ENCODE measurements around the gene CAMSAP3.

Gene CAMSAP3

DNA sequence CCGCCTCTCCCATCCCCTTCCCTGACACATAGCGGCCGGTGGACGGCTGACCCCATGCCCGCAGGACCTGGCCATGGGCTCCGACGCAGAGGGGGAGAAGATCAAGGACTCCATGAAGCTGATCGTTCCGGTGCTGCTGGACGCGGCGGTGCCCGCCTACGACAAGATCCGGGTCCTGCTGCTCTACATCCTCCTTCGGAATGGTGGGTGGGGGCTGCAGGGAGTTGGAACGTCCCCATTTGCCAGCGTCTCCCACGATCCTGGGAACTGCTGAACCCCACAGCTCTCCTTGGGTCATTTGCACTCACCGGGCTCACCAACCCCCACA lies 48.9 kb downstream of the CAMSAP3 start:
- FAIRE-seq (no peak), DNase-seq (ENCODE audit: insufficient read length, low spot score) (no peak)

DNA sequence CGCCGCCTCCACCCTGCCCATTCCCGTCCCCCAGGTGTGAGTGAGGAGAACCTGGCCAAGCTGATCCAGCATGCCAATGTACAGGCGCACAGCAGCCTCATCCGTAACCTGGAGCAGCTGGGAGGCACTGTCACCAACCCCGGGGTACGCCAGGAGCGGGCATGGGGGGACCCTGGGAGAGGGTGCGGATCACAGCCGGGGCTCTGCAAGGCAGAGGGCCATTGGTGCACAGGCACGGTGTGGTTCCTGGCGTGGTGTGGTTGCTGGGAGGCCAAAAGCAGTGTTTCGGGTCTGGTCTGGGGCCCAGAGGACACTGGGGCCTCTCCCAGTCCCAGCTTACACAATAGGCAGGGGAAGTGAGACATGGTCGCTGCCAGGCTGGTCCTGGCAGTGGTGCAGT lies 49.5 kb downstream of the CAMSAP3 start:
- FAIRE-seq = no peak
- no peak for DNase-seq (ENCODE audit: insufficient read length, low spot score)

DNA sequence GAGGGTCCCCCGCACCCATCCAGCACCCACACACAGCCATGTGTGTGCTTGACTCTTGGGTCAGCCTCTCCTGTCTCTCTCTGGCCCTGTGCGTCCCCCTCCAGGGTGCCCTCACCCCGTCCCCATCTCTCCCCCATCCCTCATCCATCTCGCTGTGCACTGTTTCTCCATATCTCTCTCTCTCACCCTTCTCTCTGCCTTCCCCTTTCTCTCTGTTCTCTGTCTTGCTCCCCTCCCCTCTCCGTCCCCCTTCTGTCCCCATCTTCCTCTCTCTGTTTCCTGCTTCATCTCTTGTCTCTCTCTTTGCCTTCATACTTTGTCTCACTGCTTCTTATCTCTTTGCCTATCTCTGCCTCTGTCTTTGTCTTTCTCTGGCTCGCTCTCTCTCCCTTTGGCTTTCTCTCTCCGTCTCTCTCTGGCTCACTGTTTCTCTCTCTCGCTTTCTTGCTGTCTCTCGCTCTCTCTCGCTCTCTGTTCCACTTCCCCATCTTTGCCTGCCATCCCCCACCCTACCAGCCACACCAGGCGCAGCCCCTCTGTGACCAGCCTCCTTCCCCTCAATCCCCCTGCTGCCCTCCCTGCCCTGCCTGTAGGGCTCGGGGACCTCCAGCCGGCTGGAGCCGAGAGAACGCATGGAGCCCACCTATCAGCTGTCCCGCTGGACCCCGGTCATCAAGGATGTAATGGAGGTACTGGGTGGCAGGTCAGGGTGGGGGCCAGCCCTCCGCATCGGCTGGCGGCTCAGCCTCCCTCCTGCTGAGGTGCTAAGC lies 50.2 kb downstream of the CAMSAP3 start:
- DNase-seq (ENCODE audit: insufficient read length, low spot score) (no peak), FAIRE-seq (no peak)

DNA sequence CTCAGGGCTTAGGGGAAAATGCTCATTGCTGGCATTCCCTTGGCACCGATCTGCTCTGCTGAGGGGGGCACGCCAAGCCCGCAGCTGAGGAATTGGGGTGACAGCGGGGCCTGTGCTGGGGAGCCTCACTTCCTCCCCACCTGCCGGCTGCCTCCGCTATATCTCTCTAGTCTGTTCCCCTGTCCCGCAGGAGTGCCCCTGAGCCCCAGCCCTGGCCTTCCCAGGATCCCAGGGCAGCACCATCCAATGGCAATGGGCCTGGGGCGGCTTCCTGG lies 50.7 kb downstream of the CAMSAP3 start:
- no peak for DNase-seq (ENCODE audit: insufficient read length, low spot score)
- no peak for FAIRE-seq

DNA sequence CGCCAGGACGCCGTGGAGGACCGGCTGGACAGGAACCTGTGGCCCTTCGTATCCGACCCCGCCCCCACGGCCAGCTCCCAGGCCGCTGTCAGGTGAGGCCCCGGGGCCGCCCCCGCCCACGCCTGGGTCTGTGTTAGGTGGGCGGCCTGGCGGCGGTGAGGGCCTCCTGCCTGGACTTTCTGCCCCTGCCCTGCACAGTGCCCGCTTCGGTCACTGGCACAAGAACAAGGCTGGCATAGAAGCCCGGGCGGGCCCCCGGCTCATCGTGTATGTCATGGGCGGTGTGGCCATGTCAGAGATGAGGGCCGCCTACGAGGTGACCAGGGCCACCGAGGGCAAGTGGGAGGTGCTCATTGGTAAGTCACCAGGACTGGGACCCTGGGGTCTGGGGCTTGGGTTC lies 51.5 kb downstream of the CAMSAP3 start:
- no peak for FAIRE-seq
- no peak for DNase-seq (ENCODE audit: insufficient read length, low spot score)

DNA sequence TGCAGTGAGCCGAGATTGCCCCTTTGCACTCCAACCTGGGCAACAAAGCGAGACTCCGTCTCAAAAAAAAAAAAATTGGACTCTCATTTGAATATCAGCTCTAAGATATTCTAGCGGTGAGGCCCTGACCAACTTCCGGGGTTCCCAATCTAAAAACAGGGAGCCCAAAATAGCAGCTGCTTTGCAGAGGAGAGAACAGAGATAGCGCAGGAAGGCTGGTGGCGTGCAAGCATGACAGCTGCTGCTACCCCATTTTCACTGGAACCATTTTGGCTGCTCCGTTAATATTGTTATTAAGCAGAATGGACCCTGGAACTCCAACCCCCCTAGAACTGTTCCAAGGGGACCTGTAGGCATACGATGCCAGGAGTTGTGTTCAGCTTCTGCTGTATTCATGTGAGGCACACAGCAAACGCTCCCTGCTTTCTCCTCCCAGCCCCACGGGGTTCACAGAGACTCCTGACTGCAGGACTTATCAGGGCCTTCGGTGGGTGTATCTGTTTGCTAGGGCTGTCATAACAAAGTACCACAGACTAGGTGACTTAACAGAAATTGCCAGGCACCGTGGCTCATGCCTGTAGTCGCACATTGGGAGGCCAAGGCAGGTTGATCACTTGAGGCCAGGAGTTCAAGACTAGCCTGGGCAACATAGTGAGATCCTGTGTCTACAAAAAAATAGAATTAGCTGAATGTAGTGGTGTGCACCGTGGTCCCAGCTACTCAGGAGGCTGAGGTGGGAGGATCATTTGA lies 52.8 kb downstream of the CAMSAP3 start:
- FAIRE-seq = no peak
- no peak for DNase-seq (ENCODE audit: insufficient read length, low spot score)

DNA sequence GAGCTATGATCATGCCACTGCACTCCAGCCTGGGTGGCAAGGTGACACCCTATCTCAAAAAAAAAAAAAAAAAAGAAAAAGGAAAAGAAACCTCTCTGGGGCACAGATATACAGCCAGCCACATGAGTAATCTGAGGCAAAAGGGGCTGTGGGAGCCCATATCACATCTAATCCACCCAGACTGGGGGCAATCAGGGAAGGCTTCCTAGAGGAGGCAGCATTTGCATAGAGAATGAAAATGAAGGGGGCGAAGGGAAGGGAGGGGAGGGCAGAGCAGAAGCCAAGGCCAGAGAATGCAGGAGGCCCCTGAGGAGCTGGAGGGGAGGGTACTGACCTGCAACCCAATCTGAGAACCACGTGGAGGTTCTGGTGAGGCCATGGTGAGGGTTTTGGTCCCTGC lies 54.5 kb downstream of the CAMSAP3 start:
- FAIRE-seq (no peak), DNase-seq (ENCODE audit: insufficient read length, low spot score) (no peak)

DNA sequence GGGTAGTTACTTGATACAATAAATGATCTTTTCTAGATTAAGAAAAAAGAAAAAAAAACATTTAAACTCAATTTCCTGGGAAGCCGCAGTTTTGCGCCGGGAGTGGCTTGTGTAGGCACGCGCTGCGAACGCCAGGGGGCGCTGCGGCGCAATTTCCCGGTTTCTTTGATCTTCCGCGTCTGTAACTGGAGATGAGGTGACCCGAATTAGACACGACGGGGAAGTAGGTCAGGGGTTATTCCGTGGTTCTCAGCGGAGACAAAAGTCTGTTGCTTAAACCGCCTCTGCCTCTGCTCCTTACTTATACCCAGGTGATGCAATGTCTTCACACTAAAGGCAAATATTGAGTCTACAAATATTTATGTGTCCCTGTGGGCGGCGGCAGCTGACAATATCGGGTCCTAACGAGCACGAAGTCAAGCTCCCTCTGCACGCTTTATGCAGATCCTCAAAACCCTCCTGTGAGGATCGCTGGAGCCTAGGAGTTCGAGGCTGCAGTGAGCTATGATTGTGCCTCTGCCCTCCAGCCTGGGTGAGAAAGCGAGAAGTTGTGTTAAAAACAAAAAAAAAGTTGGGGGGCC lies 56.5 kb downstream of the CAMSAP3 start:
- FAIRE-seq = peak; percentile 84
- DNase-seq (ENCODE audit: insufficient read length, low spot score) = peak; percentile 89

DNA sequence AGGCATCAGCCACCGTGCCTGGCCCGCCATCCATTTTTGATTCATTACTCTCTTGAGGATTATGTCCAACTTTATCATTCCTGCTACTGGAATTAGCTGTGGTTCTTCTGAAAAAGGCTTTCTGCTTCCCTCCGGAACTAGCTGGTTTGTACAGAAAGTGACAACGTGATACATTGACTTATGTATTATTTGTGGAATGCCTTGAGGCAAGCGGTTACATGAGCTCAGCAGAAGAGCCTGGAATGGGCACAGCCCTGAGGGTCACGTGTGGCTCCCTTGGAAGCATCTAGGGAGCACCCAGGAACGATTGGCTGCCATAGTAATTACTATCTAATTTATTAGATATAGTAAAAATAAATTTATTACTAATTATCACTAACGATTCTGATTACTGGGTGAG lies 58.7 kb downstream of the CAMSAP3 start:
- FAIRE-seq = no peak
- DNase-seq (ENCODE audit: insufficient read length, low spot score) = no peak

DNA sequence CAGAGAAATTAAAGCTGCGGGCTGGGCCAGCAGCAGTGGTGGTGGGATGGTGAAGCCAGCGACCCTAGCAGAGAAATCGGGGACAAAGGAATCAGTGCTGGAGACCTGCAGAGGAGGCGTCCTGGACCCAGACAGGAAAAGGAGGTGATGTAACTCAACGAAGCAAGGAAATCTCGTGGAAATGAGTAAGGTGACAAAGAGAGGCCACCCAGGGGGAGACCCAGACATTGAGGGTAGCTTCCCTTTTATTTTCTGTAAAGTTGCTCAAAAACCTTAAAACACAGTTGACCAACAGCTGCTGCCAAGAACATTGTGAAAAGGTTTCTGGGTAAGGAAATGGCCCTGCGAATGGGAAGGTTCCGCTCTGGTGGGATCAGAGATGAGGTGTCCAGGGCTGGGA lies 59.9 kb downstream of the CAMSAP3 start:
- no peak for FAIRE-seq
- no peak for DNase-seq (ENCODE audit: insufficient read length, low spot score)

DNA sequence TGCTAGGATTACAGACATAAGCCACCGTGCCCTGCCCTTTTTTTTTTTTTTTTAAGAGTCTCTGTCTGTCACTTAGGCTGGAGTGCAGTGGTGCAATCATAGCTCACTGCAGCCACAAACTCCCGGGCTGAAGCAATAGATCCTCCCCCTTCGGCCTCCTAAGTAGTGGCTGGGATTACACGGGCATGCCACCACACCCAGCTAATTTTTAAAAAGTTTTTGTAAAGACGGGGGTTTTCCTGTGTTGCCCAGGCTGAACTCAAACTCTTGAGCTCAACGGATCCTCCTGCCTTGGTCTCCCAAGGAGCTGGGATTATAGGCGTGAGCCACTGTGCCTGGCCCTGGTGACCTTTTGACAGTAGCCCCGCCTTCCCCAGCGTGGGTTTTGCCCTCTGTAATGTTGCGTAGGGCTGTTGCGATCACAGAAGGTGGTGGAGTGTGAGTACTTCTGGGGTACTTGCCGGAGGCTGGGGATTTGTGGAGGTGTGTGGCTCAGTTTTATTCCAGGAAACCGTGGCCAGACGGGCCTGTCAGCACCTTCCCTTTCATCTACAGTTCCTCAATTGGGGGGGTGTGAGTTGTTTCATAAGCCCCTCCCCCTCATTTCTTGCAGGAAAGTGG lies 61.6 kb downstream of the CAMSAP3 start:
- DNase-seq (ENCODE audit: insufficient read length, low spot score) (no peak), FAIRE-seq (no peak)

DNA sequence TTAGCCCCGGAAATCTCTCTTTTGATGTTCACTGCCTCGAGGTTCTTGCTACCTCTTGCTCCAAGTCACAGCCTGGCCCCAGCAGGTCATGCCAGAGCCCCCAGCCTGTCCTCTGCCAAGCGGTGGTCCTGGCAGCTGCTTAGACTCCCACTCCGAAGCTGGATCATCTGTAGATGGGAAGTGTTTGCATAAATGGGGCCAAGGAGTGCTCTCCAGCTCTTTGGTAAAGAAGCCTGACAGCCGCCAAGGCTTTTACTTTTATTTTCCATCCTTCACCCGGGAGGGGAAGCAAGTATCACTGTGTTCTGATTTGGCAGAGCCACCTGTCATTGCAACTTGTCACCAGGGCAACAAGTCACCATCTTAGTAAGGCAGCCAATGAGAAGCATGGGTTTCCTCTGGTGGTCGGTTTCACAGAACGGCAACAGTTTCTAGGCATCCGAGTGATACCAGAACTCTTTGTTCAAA lies 62.6 kb downstream of the CAMSAP3 start:
- DNase-seq (ENCODE audit: insufficient read length, low spot score) = peak; percentile 94
- peak; percentile 98 for FAIRE-seq

DNA sequence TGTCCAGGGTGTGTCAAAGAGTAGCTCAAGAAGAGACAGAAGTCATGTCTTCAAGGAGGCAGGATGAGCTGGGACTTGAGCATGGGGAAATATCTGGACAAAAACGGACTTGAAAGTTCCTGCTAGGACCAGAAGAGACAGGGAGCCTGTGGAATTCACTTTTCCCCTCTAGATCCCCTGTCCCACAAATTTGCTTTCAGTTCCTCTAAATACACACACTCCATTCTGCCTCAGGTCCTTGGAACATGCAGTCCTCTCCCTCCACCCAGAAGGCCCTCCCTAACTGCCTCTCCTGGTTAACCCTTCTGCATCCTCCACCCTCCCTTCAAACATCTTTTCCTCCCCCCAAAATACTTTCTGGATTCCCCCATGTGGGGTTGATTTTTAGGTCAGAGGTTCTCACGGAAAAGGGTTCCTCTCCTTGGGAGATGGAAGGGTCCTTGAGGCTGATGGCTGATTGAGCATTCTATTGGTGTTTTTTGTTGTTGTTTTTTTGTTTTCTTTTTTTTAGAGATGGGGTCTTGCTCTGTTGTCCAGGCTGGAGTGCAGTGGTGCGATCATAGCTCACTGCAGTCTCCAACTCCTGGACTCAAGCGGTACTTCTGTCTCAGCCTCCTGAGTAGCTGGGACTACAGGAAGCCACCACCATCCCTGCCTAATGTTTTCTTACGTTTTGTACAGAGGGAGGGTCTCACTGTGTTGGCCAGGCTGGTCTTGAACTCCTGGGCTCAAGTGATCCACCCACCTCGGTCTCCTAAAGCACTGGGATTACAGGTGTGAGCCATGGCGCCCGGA lies 66.3 kb downstream of the CAMSAP3 start:
- FAIRE-seq (no peak), DNase-seq (ENCODE audit: insufficient read length, low spot score) (no peak)

DNA sequence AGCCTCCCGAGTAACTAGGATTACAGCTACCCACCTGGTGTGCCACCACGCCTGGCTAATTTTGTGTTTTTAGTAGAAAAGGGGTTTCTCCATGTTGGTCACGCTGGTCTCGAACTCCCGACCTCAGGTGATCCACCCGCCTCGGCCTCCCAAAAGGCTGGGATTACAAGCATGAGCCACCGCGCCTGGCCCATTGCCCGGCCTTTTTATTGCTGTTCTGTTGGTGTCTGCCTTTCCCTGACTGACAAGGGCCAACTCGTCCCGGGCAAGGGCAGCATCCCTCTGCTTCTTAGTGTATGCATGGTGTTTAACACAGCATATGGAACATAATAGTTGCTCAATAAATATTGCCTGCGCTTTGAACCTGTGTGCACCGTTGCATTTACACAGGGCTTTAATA lies 67.0 kb downstream of the CAMSAP3 start:
- no peak for FAIRE-seq
- DNase-seq (ENCODE audit: insufficient read length, low spot score) = no peak

DNA sequence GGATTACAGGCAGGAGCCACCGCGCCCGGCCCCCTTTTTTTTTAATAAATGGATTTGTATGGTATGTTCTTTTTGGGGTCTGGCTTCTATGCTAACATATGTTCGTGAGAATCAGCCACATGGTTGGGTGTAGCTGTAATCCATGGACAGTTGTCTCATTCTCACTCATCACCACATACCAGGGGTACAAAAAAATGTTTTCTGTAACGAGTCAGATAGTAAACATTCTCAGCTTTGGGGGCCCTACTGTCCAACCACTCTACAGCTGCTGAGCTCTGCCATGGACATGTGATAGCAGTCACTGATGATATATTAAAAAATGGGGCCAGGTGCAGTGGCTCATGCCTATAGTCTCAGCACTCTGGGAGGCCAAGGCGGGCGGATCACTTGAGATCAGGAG lies 68.0 kb downstream of the CAMSAP3 start:
- FAIRE-seq (no peak), DNase-seq (ENCODE audit: insufficient read length, low spot score) (no peak)

DNA sequence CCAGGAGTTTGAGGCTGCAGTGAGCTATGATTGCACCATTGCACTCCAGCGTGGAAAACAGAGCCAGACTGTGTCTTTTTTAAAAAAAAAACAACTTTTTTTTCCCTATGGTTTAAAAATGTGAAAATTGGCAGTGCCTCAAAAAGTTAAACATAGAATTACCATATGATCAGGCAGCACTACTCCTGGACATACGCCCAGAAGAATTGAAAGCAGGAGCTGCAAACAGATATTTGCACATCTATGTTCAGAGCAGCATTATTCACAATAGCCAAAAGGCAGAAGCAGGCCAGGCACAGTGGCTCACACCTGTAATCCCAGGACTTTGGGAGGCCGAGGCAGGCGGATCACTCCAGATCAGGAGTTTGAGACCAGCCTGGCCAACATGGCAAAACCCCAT lies 69.4 kb downstream of the CAMSAP3 start:
- DNase-seq (ENCODE audit: insufficient read length, low spot score) (no peak), FAIRE-seq (no peak)
